Calu3 (cell line): ENCODE results near the gene PTPRE. TPM values are rescaled to one million over a fixed set of nuclear protein-coding genes. Genes with fewer than 3 reads are reported as not detected.

ENCODE experiments used
- BruUV-seq: library from RNA; stranded (reverse); fragments of 400-500 nt; replicated peaks from 2 replicates; lab custom pipeline; 2021; lab: Mats Ljungman, UMichigan
- CTCF ChIA-PET: fragments of 300-600 bp; sonication (Branson Sonifier 250); formaldehyde crosslinking; loops from one replicate; lab custom pipeline; 2022; ENCODE audit warnings: antibody characterized with exemption; lab: Charles Lee
- DNase-seq: peaks from one replicate; pipeline ENCODE4 v3.0.0; 2022
- H3K27ac Mint-ChIP-seq: one replicate; pipeline ENCODE4 v1.8.0; 2022; ENCODE audit warnings: mixed read lengths; ENCODE audit not compliant: unreplicated experiment
- H3K27me3 Mint-ChIP-seq: one replicate; pipeline ENCODE4 v1.8.0; 2022; ENCODE audit warnings: mixed read lengths; ENCODE audit not compliant: unreplicated experiment
- H3K36me3 Mint-ChIP-seq: one replicate; pipeline ENCODE4 v1.8.0; 2022; ENCODE audit warnings: mild to moderate bottlenecking, moderate library complexity, mixed read lengths; ENCODE audit not compliant: insufficient read depth, unreplicated experiment
- H3K4me1 Mint-ChIP-seq: one replicate; pipeline ENCODE4 v1.8.0; 2022; ENCODE audit warnings: mild to moderate bottlenecking, low read depth, mixed read lengths; ENCODE audit not compliant: unreplicated experiment
- H3K4me3 Mint-ChIP-seq: one replicate; pipeline ENCODE4 v1.8.0; 2022; ENCODE audit warnings: mild to moderate bottlenecking, low read depth, moderate library complexity, mixed read lengths; ENCODE audit not compliant: unreplicated experiment
- H3K9me3 Mint-ChIP-seq: one replicate; pipeline ENCODE4 v1.8.0; 2022; ENCODE audit warnings: low read depth, mixed read lengths; ENCODE audit not compliant: unreplicated experiment
- intact Hi-C: fragments of 100-400 bp; cut with micrococcal nuclease; formaldehyde crosslinking; loops from one replicate; pipeline ENCODE4 v1.10.0; 2022; ENCODE audit not compliant: unreplicated experiment
- total RNA-seq: library from RNA; stranded (reverse); gene quantifications from 2 replicates; pipeline ENCODE4 v1.2.3, GENCODE V29; 2022
- TF ChIP-seq, protein P1 (sequence below): fragments of 200-600 bp; IDR thresholded peaks from one replicate; pipeline ENCODE4 v1.8.0; 2022; ENCODE audit warnings: antibody characterized with exemption; ENCODE audit not compliant: unreplicated experiment

The PTPRE gene
- total RNA-seq, 1 experiment from 2014 or later = 7.6 TPM

DNA sequence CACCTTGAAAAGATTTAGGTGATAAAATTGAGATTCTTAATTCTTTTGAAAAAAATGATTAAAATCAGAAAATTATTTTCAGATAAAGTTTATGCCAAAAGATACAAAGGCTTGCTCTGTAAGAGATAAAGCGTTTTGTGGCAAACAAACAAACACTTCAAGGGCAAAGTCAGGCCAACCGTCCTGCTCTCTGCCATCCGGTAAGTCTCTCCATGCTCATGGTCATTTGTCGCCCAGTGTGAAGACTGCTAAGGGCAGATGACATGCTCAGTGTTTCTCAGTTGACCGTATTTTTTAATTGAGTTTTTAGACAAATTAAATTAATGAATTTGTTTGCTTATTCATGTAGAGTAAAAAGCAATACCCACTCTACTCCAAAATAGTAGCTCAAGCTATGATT lies 60.0 kb downstream of the PTPRE start:
- no TSS peak for BruUV-seq
- no peaks in the 10 kb centered on the region for H3K9me3 Mint-ChIP-seq
- H3K27me3 Mint-ChIP-seq = no peaks in the 10 kb centered on the region
- no peaks in the 10 kb centered on the region for H3K36me3 Mint-ChIP-seq
- no peak overlapping the region for H3K4me3 Mint-ChIP-seq
- H3K27ac Mint-ChIP-seq = no peak overlapping the region
- TF ChIP-seq, protein P1, sequence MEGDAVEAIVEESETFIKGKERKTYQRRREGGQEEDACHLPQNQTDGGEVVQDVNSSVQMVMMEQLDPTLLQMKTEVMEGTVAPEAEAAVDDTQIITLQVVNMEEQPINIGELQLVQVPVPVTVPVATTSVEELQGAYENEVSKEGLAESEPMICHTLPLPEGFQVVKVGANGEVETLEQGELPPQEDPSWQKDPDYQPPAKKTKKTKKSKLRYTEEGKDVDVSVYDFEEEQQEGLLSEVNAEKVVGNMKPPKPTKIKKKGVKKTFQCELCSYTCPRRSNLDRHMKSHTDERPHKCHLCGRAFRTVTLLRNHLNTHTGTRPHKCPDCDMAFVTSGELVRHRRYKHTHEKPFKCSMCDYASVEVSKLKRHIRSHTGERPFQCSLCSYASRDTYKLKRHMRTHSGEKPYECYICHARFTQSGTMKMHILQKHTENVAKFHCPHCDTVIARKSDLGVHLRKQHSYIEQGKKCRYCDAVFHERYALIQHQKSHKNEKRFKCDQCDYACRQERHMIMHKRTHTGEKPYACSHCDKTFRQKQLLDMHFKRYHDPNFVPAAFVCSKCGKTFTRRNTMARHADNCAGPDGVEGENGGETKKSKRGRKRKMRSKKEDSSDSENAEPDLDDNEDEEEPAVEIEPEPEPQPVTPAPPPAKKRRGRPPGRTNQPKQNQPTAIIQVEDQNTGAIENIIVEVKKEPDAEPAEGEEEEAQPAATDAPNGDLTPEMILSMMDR = no peak
- CTCF ChIA-PET = no interaction called here
- peaks cover 20% of the 10 kb centered on the region for H3K4me1 Mint-ChIP-seq
- DNase-seq = no peak
- intact Hi-C loops = no loop called here

DNA sequence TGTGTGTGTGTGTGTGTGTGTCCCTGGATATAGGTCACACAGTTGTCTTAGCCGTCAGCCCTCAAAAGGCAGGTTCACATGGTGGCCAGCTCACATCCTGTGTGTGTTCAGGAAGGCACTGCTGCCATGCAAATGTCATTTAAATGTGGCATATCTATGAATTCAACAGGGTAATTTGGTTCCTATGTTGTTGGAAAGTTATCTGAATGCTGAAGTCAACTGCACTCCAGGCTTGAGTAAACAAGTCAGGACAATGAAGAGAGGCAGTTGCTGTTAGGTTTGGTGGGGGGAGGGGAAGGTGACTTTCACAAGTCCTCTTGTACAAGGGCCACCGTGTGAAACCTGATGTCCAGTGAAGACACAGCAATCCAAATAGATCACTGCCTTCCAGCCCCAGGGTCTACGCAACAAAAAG lies 61.1 kb downstream of the PTPRE start:
- TF ChIP-seq, protein P1 = no peak
- H3K27ac Mint-ChIP-seq = no peak overlapping the region
- no peaks in the 10 kb centered on the region for H3K36me3 Mint-ChIP-seq
- intact Hi-C loops = no loop called here
- no TSS peak for BruUV-seq
- DNase-seq = no peak
- H3K27me3 Mint-ChIP-seq = no peaks in the 10 kb centered on the region
- CTCF ChIA-PET = interaction anchor here (0.6 kb wide), 1 partner anchor 1930 kb away, joined by 5 read pairs; no protein-coding TSS in a partner anchor
- H3K9me3 Mint-ChIP-seq = no peaks in the 10 kb centered on the region
- no peak overlapping the region for H3K4me3 Mint-ChIP-seq
- H3K4me1 Mint-ChIP-seq = peaks cover 20% of the 10 kb centered on the region

DNA sequence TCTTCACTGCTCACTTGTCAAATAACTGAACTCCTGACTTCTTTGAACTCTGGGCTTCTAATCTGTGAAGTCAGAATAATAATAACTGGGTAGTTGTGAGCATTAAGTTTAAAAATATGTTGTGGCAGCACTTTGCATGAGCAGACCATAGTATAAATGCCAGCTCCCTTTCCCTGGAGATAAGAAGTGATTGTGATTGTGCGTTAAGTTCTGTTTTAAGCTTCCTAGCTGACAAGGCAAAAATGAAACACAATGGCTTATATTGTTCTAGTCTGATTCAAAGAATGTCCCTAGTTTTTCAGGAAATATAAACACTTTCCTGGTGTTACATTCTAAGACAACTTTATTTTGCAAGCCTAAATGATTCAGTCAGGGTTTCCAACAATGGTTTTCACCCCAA lies 61.8 kb downstream of the PTPRE start:
- intact Hi-C loops = no loop called here
- no TSS peak for BruUV-seq
- H3K27ac Mint-ChIP-seq = no peak overlapping the region

DNA sequence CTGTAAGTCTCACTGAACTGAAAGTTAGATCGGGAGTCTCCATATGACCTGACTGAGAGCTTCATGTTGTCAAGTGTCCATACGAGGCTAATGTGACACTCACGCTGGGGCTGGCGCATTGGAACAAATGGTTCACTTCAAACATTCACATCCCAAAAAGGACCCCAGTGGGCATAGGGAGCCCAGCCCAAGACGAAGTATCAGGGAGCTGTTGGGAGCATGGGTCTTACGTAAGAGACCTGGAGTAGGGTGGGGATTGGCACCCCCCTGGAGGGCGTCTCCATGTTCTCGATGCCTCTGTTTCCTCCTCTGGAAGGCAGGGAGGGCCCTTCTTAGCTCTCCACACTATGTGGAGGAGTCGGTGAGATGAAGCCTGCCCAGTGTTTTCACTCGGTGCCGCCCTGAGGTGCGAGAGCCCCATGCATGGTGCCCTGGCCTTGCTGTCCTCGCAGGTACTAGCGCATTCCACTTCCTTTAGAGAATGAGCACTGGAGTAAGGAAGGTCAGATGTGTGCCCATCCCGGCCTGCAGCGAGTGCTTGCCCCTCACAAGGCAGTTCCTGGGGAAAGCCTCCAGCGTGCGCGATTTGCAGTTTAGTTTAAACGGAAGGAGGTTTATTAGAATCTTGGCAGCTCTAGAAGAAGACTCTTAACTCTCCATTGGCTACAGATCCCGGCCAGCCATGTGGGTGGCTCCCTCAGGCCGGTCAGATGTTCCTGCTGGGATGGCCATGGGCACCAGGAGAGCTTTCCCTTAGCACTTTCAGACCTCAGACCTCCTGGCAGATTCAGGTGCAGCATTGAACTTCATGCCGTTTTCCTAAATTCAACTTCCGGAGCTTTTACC lies 64.4 kb downstream of the PTPRE start:
- BruUV-seq = no TSS peak
- CTCF ChIA-PET = no interaction called here
- TF ChIP-seq, protein P1 = no peak
- Mint-ChIP-seq H3K27me3 (no peaks in the 10 kb centered on the region), H3K4me1 (peaks cover 20% of the 10 kb centered on the region), H3K4me3 (no peak overlapping the region), H3K9me3 (no peaks in the 10 kb centered on the region), H3K27ac (no peak overlapping the region), H3K36me3 (no peaks in the 10 kb centered on the region)
- DNase-seq = no peak
- intact Hi-C loops = no loop called here

More for the DNA sequence above, 61.8 kb downstream of the PTPRE start:
- no peaks in the 10 kb centered on the region for H3K27me3 Mint-ChIP-seq
- TF ChIP-seq, protein P1 = no peak
- H3K4me1 Mint-ChIP-seq = peaks cover 20% of the 10 kb centered on the region
- H3K36me3 Mint-ChIP-seq = no peaks in the 10 kb centered on the region
- CTCF ChIA-PET = interaction anchor here (0.6 kb wide), 1 partner anchor 1930 kb away, joined by 5 read pairs; no protein-coding TSS in a partner anchor
- no peaks in the 10 kb centered on the region for H3K9me3 Mint-ChIP-seq
- DNase-seq = no peak
- no peak overlapping the region for H3K4me3 Mint-ChIP-seq
